A673 (cell line): ENCODE results near the gene ZNF528. TPM values are rescaled to one million over a fixed set of nuclear protein-coding genes. Genes with fewer than 3 reads are reported as not detected.

Experiments
- BruUV-seq: library from RNA; stranded (reverse); fragments of 400-500 nt; replicated peaks from 2 replicates; lab custom pipeline; 2021; lab: Mats Ljungman, UMichigan
- CTCF ChIA-PET: fragments of 300-600 bp; sonication (Branson Sonifier 250); formaldehyde crosslinking; loops from one replicate; lab custom pipeline; 2022; ENCODE audit warnings: antibody characterized with exemption; lab: Charles Lee
- POLR2A ChIA-PET: fragments of 300-600 bp; sonication (Branson Sonifier 250); formaldehyde crosslinking; loops from one replicate; lab custom pipeline; 2022; ENCODE audit warnings: antibody characterized with exemption; ENCODE audit not compliant: low non-redundant PET; lab: Charles Lee
- DNase-seq: peaks from one replicate; pipeline ENCODE4 v3.0.0-alpha.2; 2015; ENCODE audit warnings: low spot score
- H3K27ac ChIP-seq: fragments of 200-600 bp; sonication (generic); 2 replicates; pipeline ENCODE4 v1.5.1; 2016; ENCODE audit warnings: mixed run types, low read depth, mild to moderate bottlenecking, mixed read lengths, antibody characterized with exemption, low read length; ENCODE audit not compliant: poor library complexity, severe bottlenecking
- H3K27me3 ChIP-seq: fragments of 200-600 bp; sonication (generic); replicated peaks from 2 replicates; pipeline ENCODE4 v1.6.1; 2017; ENCODE audit warnings: mixed run types, low read depth, mild to moderate bottlenecking, mixed read lengths, antibody characterized with exemption, low read length; ENCODE audit not compliant: insufficient read depth, poor library complexity
- H3K36me3 ChIP-seq: fragments of 200-600 bp; sonication (generic); 2 replicates; pipeline ENCODE4 v1.6.1; 2016; ENCODE audit warnings: mixed run types, mild to moderate bottlenecking, mixed read lengths, antibody characterized with exemption, low read length; ENCODE audit not compliant: insufficient read depth, poor library complexity, severe bottlenecking
- H3K4me1 ChIP-seq: fragments of 200-600 bp; sonication (generic); 2 replicates; pipeline ENCODE4 v1.6.1; 2017; ENCODE audit warnings: mixed run types, mild to moderate bottlenecking, mixed read lengths, antibody characterized with exemption, low read length; ENCODE audit not compliant: insufficient read depth, poor library complexity, severe bottlenecking
- H3K4me3 ChIP-seq: fragments of 200-600 bp; sonication (generic); 2 replicates; pipeline ENCODE4 v1.5.1; 2016; ENCODE audit warnings: low read depth, mixed run types, mild to moderate bottlenecking, mixed read lengths, low read length; ENCODE audit not compliant: poor library complexity, severe bottlenecking
- H3K9me3 ChIP-seq: fragments of 200-600 bp; sonication (generic); 2 replicates; pipeline ENCODE4 v1.6.1; 2016; ENCODE audit warnings: mixed run types, low read depth, mild to moderate bottlenecking, mixed read lengths, antibody characterized with exemption, low read length; ENCODE audit not compliant: poor library complexity, severe bottlenecking
- CTCF ChIP-seq: fragments of 300-800, 200-600 bp; sonication (generic); conservative IDR thresholded peaks from 2 replicates; pipeline ENCODE4 v1.5.1; 2017; ENCODE audit warnings: low read depth, mild to moderate bottlenecking, antibody characterized with exemption, low read length, moderate library complexity, mixed read lengths
- EZH2 ChIP-seq: fragments of 200-600 bp; sonication (generic); IDR thresholded peaks from 2 replicates; pipeline ENCODE4 v1.6.1; 2017; ENCODE audit warnings: borderline replicate concordance, low read depth, mild to moderate bottlenecking, mixed read lengths, antibody characterized with exemption, low read length; ENCODE audit not compliant: poor library complexity, severe bottlenecking
- intact Hi-C: fragments of 100-400 bp; cut with micrococcal nuclease; formaldehyde crosslinking; loops from one replicate; pipeline ENCODE4 v1.10.0; 2022; ENCODE audit not compliant: unreplicated experiment
- total RNA-seq: library from RNA; stranded (reverse); gene quantifications from 2 replicates; pipeline ENCODE4 v1.2.3, GENCODE V29; 2021

ZNF528 gene
- total RNA-seq, 1 experiment from 2014 or later: 4.3 TPM

GRCh38 chr19:52369559-52370340 lies 27.9 kb upstream of the ZNF528 start, which contains the start of gene ZNF880:
Gene ZNF880 (plus strand): TSS chr19:52369923. CDS start chr19:52369966, 43 bp downstream.
- H3K27me3 ChIP-seq: no peaks in the 10 kb centered on the region
- peak within 1 kb of the TSS; percentile 51 for H3K4me3 ChIP-seq
- intact Hi-C loops: no loop called here
- no peaks in the 10 kb centered on the region for H3K36me3 ChIP-seq
- TSS peak; percentile 77 for BruUV-seq
- H3K4me1 ChIP-seq: no peaks in the 10 kb centered on the region
- peaks cover 51% of the 10 kb centered on the region for H3K9me3 ChIP-seq
- ChIA-PET POLR2A (interaction anchor here (0.6 kb wide), 1 partner anchor 75 kb away, joined by 3 read pairs; no protein-coding TSS in a partner anchor), CTCF (no interaction called here)
- peak within 1 kb of the TSS; percentile 76 for H3K27ac ChIP-seq
- peak; percentile 87 for DNase-seq
- no peak for TF ChIP-seq EZH2
- no peak for TF ChIP-seq CTCF

- no TSS peak for BruUV-seq
- Histone ChIP-seq H3K4me1 (no peaks in the 10 kb centered on the region), H3K27ac (peak overlapping the region; percentile 76), H3K27me3 (no peaks in the 10 kb centered on the region), H3K4me3 (peak overlapping the region; percentile 51), H3K36me3 (no peaks in the 10 kb centered on the region), H3K9me3 (peaks cover 46% of the 10 kb centered on the region)
- DNase-seq: no peak
- TF ChIP-seq EZH2 (no peak), CTCF (no peak)
- ChIA-PET CTCF (no interaction called here), POLR2A (no interaction called here)
- intact Hi-C loops: no loop called here
Measured at GRCh38 chr19:52370341-52370710, 27.3 kb upstream of the ZNF528 start.

- ChIA-PET POLR2A (no interaction called here), CTCF (no interaction called here)
- Histone ChIP-seq H3K9me3 (peaks cover 11% of the 10 kb centered on the region), H3K4me3 (no peak overlapping the region), H3K36me3 (no peaks in the 10 kb centered on the region), H3K27ac (no peak overlapping the region), H3K27me3 (no peaks in the 10 kb centered on the region), H3K4me1 (no peaks in the 10 kb centered on the region)
- TF ChIP-seq EZH2: no peak
- no peak for TF ChIP-seq CTCF
- BruUV-seq: no TSS peak
- intact Hi-C loops: no loop called here
- no peak for DNase-seq
Measured at GRCh38 chr19:52391135-52391534, 6.5 kb upstream of the ZNF528 start.
